ENCODE measurements around the gene IL4R.

The IL4R gene

DNA sequence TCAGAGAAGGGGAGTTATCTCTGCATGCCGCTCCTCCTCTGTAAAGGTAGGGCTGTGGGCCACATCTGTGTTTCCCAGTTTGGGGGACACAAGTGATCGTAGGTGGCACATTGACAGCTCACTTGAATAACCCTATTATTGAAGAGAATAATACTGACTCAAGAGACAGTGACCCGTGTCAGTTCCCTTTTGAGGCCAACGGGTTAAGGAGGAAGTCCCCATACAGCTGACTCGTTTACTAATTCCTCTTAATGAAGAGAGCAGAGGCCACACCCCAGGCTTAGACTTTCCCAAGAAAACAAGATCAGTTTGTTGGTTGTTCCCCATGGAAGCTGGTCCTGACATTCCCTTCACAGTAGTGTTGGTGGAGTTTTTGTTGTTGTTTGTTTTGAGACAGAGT, 33.0 kb downstream of the IL4R start:
- Histone ChIP-seq H2AFZ (ENCODE audit: low read length) (no peak overlapping the region), H4K20me1 (ENCODE audit: insufficient read depth, low read length, poor library complexity, severe bottlenecking) (no peaks in the 10 kb centered on the region), H3K4me3 (ENCODE audit: low read length, poor library complexity, severe bottlenecking) (no peak overlapping the region), H3K4me1 (ENCODE audit: insufficient read depth, low read length, poor library complexity, severe bottlenecking) (no peaks in the 10 kb centered on the region), H3F3A (ENCODE audit: low read depth) (no peaks in the 10 kb centered on the region), H3K9me3 (ENCODE audit: insufficient read depth, low read depth, low read length) (no peaks in the 10 kb centered on the region), H3K9me2 (replicated peaks; ENCODE audit: low read depth, low read length) (no peaks in the 10 kb centered on the region), H3K4me2 (ENCODE audit: low read depth, low read length, poor library complexity, severe bottlenecking) (no peak overlapping the region), H3K9ac (ENCODE audit: low read depth, low read length, poor library complexity, severe bottlenecking) (no peak overlapping the region), H3K79me2 (ENCODE audit: insufficient read depth, low read length) (no peaks in the 10 kb centered on the region), H3K27me3 (ENCODE audit: insufficient read depth, low read length, poor library complexity, severe bottlenecking) (no peaks in the 10 kb centered on the region), H3K36me3 (ENCODE audit: insufficient read depth, low read length) (peaks cover 7% of the 10 kb centered on the region; the same call in 1 of the 2 replicates)
- TF ChIP-seq, protein P1, sequence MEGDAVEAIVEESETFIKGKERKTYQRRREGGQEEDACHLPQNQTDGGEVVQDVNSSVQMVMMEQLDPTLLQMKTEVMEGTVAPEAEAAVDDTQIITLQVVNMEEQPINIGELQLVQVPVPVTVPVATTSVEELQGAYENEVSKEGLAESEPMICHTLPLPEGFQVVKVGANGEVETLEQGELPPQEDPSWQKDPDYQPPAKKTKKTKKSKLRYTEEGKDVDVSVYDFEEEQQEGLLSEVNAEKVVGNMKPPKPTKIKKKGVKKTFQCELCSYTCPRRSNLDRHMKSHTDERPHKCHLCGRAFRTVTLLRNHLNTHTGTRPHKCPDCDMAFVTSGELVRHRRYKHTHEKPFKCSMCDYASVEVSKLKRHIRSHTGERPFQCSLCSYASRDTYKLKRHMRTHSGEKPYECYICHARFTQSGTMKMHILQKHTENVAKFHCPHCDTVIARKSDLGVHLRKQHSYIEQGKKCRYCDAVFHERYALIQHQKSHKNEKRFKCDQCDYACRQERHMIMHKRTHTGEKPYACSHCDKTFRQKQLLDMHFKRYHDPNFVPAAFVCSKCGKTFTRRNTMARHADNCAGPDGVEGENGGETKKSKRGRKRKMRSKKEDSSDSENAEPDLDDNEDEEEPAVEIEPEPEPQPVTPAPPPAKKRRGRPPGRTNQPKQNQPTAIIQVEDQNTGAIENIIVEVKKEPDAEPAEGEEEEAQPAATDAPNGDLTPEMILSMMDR (conservative IDR thresholded peaks at IDR 0.05; ENCODE audit: low read length) = no peak
- TF ChIP-seq EZH2phosphoT487 (IDR thresholded peaks at IDR 0.05; ENCODE audit: borderline replicate concordance) = no peak

DNA sequence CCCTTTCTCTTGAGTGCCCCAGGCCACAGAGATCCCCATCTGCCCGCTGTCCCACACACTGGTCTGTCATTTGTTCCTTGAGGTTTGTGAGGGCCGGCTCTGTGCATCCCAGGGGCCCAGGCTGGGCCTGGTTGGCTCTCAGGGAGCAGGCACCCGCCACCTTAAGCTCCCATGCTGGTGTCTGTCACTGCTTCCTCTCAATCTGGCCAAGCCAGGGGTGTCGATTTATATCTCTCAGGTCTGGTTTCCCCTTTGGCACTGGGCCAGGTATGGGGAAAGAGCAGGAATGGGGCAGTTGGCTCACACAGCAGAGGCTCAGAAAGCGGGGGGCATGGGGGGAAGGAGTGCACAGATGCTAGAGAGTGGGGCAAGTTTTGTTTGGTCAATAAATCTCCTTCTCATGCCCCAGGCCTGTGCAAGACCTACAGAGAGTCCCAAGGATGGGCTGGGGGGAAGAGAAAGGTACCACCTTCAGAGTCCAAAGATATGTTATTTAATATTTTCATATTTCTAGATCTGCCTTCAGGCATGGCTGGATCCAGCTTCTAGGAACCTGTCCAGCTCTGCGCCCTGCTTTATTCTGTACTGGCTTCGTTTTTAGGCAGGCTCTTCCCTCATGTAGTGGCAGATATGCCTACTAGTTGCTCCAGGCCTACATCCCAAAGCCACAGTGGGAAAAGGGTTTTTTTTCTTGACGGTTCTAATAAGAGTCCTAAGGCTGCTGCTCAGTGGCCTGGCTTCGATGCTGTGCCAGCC, 34.3 kb downstream of the IL4R start:
- Histone ChIP-seq H3K9ac (ENCODE audit: low read depth, low read length, poor library complexity, severe bottlenecking) (no peak overlapping the region), H3K9me3 (ENCODE audit: insufficient read depth, low read depth, low read length) (no peaks in the 10 kb centered on the region), H3K36me3 (ENCODE audit: insufficient read depth, low read length) (peaks cover 7% of the 10 kb centered on the region; the same call in 1 of the 2 replicates), H3K4me1 (ENCODE audit: insufficient read depth, low read length, poor library complexity, severe bottlenecking) (no peaks in the 10 kb centered on the region), H2AFZ (ENCODE audit: low read length) (no peak overlapping the region), H3K4me3 (ENCODE audit: low read length, poor library complexity, severe bottlenecking) (no peak overlapping the region), H3K27me3 (ENCODE audit: insufficient read depth, low read length, poor library complexity, severe bottlenecking) (no peaks in the 10 kb centered on the region), H4K20me1 (ENCODE audit: insufficient read depth, low read length, poor library complexity, severe bottlenecking) (no peaks in the 10 kb centered on the region), H3K79me2 (ENCODE audit: insufficient read depth, low read length) (no peaks in the 10 kb centered on the region), H3K9me2 (replicated peaks; ENCODE audit: low read depth, low read length) (no peaks in the 10 kb centered on the region), H3K4me2 (ENCODE audit: low read depth, low read length, poor library complexity, severe bottlenecking) (no peak overlapping the region), H3F3A (ENCODE audit: low read depth) (no peaks in the 10 kb centered on the region)
- no peak for TF ChIP-seq EZH2phosphoT487 (IDR thresholded peaks at IDR 0.05; ENCODE audit: borderline replicate concordance)
- TF ChIP-seq, protein P1 (conservative IDR thresholded peaks at IDR 0.05; ENCODE audit: low read length) = no peak

DNA sequence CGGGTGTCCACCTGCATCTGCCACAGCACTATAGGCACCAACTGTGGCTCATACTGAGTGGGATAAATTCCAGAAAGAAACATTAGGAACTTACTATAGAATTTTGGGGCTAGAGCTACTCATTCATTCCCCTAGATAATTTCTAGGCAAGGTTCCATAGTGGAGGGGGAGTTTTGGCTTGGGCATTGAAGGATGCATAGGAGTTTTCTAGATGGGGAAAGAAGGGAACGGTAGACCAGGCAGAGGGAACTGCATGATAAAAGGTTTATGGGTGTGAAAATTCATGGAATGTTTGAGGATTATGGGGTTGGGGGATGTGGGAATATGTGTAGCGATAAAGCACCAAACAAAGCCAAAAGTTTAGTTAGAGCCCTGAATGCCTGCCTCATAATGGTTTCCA, 35.5 kb downstream of the IL4R start:
- Histone ChIP-seq H3K4me1 (ENCODE audit: insufficient read depth, low read length, poor library complexity, severe bottlenecking) (no peaks in the 10 kb centered on the region), H2AFZ (ENCODE audit: low read length) (no peak overlapping the region), H3K4me3 (ENCODE audit: low read length, poor library complexity, severe bottlenecking) (no peak overlapping the region), H3K27me3 (ENCODE audit: insufficient read depth, low read length, poor library complexity, severe bottlenecking) (no peaks in the 10 kb centered on the region), H3K9ac (ENCODE audit: low read depth, low read length, poor library complexity, severe bottlenecking) (no peak overlapping the region), H3F3A (ENCODE audit: low read depth) (no peaks in the 10 kb centered on the region), H3K9me3 (ENCODE audit: insufficient read depth, low read depth, low read length) (no peaks in the 10 kb centered on the region), H3K9me2 (replicated peaks; ENCODE audit: low read depth, low read length) (no peaks in the 10 kb centered on the region), H4K20me1 (ENCODE audit: insufficient read depth, low read length, poor library complexity, severe bottlenecking) (no peaks in the 10 kb centered on the region), H3K36me3 (ENCODE audit: insufficient read depth, low read length) (peaks cover 10% of the 10 kb centered on the region; the same call in 1 of the 2 replicates), H3K4me2 (ENCODE audit: low read depth, low read length, poor library complexity, severe bottlenecking) (no peak overlapping the region), H3K79me2 (ENCODE audit: insufficient read depth, low read length) (no peaks in the 10 kb centered on the region)
- no peak for TF ChIP-seq EZH2phosphoT487 (IDR thresholded peaks at IDR 0.05; ENCODE audit: borderline replicate concordance)
- TF ChIP-seq, protein P1 (conservative IDR thresholded peaks at IDR 0.05; ENCODE audit: low read length) = no peak

All from Loucy (cell line).